ENCODE results near the gene ACTG1. TPM values are rescaled to one million over a fixed set of nuclear protein-coding genes. Genes with fewer than 3 reads are reported as not detected.
A peak's percentile ranks its signal among the peaks of the same experiment; 100 is the strongest.

The ACTG1 gene
- total and polyA plus RNA-seq, 5 experiments from 2014 or later = 1,189 to 1,669 (median 1,334) TPM

- Mint-ChIP-seq H3K27ac (peak overlapping the region in 1 of 10 donors; percentile 85), H3K4me1 (peaks cover 3 to 21% (median 12%) of the 10 kb centered on the region in 4 donors), H3K9me3 (no peaks in the 10 kb centered on the region), H3K4me3 (peak overlapping the region in 9 of 10 donors; percentile 11 to 43 (median 29)), H3K27me3 (peaks cover 1 to 21% (median 8%) of the 10 kb centered on the region in 5 donors), H3K36me3 (no peaks in the 10 kb centered on the region)
- DNase-seq (no peak), ATAC-seq (no peak)
- POLR2A ChIA-PET = interaction anchor here (10.9 kb wide), 1 partner anchor 31 kb away, joined by 176 read pairs; the partner anchor contains the start of gene ACTG1
Measured at GRCh38 chr17:81480140-81481072, 32.2 kb downstream of the ACTG1 start.

DNA sequence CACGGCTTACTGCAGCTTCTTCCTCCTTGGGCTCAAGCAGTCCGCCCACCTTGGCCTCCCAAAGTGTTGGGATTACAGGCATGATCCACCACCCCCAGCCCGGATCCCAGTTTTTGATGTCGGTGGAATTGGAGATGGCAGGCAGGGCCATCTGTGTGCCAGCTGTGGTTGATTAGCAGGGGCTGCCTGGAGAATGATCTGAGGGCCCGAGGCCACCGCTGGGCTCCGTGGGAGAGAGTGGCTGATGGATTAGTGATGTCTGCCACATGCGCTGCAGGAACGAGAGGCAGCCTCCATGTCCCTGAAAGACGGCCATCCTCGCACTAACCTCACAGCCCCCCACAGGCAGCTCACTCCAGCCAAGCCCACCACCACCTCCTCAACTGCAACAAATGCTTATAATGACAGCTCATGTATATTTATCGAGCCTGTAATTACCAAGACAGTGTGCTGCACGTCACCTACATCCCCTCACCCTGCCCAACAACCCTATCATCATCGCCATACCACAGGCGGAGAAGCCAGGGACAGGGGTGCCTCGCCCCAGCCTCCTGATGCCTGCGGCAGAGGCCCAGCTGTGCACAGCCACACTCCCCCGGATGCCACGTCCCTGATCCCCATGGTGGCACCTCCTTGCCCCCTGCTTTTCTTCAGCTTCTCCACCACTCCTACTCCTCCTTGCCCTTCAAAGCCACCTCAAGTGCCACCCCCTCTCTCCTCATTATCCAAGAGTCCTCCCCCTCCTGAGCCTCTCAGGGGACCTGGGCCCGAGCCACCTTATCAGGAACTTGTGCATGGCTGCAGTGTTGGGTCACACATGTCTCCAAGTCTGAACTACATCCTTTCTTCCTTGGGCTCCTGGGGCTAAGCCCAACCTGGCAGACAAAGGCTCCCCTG lies 33.2 kb downstream of the ACTG1 start:
- no peaks in the 10 kb centered on the region for H3K9me3 Mint-ChIP-seq

DNA sequence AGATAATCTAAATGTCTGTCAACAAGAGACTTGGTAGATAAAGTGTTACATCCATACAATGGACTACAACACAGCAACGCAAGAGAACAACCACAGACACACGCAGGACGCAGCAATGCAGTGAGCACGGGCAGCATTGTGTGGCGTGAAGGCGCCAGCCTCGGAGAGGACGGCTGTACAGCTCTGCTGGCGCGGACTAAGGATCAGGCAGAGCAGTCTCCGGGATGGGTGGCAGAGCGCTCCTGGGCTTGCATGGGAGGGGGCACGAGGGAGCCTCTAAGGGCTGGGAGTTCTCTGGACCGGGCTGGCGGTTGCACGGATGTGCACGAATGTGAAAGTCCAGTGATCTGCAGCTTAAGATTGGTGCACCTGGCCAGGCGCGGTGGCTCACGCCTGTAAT lies 34.5 kb downstream of the ACTG1 start:
- peak overlapping the region in 1 of 10 donors; percentile 58 for H3K4me3 Mint-ChIP-seq
- H3K27me3 Mint-ChIP-seq = peaks cover 1 to 21% (median 8%) of the 10 kb centered on the region in 5 donors
- DNase-seq = no peak
- H3K9me3 Mint-ChIP-seq = no peaks in the 10 kb centered on the region
- no peaks in the 10 kb centered on the region for H3K36me3 Mint-ChIP-seq
- ATAC-seq = no peak
- H3K4me1 Mint-ChIP-seq = peaks cover 3 to 17% (median 12%) of the 10 kb centered on the region in 4 donors
- H3K27ac Mint-ChIP-seq = no peak overlapping the region
- POLR2A ChIA-PET = interaction anchor here (0.5 to 0.6 kb wide), 2 partner anchors 12 to 52 kb away, joined by 3 read pairs; no protein-coding TSS in a partner anchor

More for the DNA sequence above, 33.2 kb downstream of the ACTG1 start:
- Mint-ChIP-seq H3K36me3 (no peaks in the 10 kb centered on the region), H3K27ac (peak overlapping the region in 1 of 10 donors; percentile 66), H3K4me1 (peaks cover 3 to 21% (median 12%) of the 10 kb centered on the region in 4 donors), H3K4me3 (peak overlapping the region in 1 of 10 donors; percentile 16), H3K27me3 (peaks cover 1 to 21% (median 8%) of the 10 kb centered on the region in 5 donors)
- POLR2A ChIA-PET = no interaction called here
- DNase-seq = peak in 1 of 10 donors; percentile 41
- ATAC-seq = no peak

- peaks cover 1 to 21% (median 5%) of the 10 kb centered on the region in 5 donors for H3K27me3 Mint-ChIP-seq
- H3K9me3 Mint-ChIP-seq = no peaks in the 10 kb centered on the region
- peaks cover 0 to 9% (median 7%) of the 10 kb centered on the region in 4 donors for H3K4me1 Mint-ChIP-seq
- no peak overlapping the region for H3K27ac Mint-ChIP-seq
- H3K36me3 Mint-ChIP-seq = no peaks in the 10 kb centered on the region
- H3K4me3 Mint-ChIP-seq = no peak overlapping the region
- ATAC-seq (no peak), DNase-seq (no peak)
- POLR2A ChIA-PET = interaction anchor here (0.7 kb wide), 1 partner anchor 552 kb away, joined by 8 read pairs; no protein-coding TSS in a partner anchor
Measured at GRCh38 chr17:81477173-81477572, 35.4 kb downstream of the ACTG1 start.

GRCh38 chr17:81476635-81477034 lies 36.0 kb downstream of the ACTG1 start:
- Mint-ChIP-seq H3K27me3 (peaks cover 1 to 17% (median 5%) of the 10 kb centered on the region in 5 donors), H3K9me3 (no peaks in the 10 kb centered on the region), H3K27ac (peak overlapping the region in 1 of 10 donors; percentile 39), H3K4me1 (peaks cover 0 to 5% (median 2%) of the 10 kb centered on the region in 4 donors), H3K36me3 (no peaks in the 10 kb centered on the region), H3K4me3 (no peak overlapping the region)
- POLR2A ChIA-PET = no interaction called here
- DNase-seq (no peak), ATAC-seq (no peak)

DNA sequence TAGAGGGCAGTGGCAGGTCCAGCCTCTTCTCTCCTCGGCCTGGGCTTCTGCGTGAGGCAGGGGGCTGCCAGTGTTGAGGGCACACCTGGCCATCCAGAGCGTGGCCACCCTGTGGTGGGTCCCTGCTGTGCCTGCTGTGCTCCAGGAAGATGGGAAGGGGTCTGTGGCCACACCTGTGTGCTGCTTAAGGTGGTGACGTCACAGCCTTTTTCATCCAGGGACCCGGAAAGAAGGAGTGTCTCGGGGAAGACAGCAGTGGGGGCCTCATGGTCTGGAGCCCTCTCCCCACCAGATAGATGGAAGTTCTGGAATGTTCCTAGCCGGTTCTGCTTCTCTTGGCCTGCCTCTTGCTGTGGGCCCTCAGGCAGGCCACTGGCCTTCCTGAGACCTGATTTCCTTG lies 36.5 kb downstream of the ACTG1 start:
- ATAC-seq = no peak
- no peak overlapping the region for H3K4me3 Mint-ChIP-seq
- H3K36me3 Mint-ChIP-seq = no peaks in the 10 kb centered on the region
- no peaks in the 10 kb centered on the region for H3K9me3 Mint-ChIP-seq
- H3K4me1 Mint-ChIP-seq = peaks cover 0 to 4% (median 2%) of the 10 kb centered on the region in 4 donors
- peaks cover 1 to 17% (median 5%) of the 10 kb centered on the region in 5 donors for H3K27me3 Mint-ChIP-seq
- POLR2A ChIA-PET = no interaction called here
- DNase-seq = no peak
- H3K27ac Mint-ChIP-seq = no peak overlapping the region

DNA sequence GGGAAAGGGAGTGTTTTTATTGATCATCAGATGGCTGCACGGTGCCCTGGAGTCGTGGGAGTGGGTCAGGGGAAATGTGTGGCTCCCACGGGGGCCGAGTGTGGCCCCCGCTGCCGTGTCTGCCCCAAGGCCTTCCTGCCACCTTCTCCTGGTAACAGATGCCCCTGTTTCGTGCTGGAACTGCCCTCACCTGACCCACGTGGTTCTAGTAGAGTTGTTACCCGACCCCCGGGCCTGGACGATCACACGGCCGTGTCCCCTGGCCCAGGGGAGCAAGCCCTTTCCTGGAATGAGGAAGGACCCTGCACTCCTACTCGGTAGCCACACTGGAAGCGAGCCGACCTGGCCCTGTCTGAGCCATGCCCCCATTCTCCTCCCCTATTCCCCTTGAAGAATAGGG lies 37.6 kb downstream of the ACTG1 start:
- H3K4me3 Mint-ChIP-seq = no peak overlapping the region
- DNase-seq (no peak), ATAC-seq (no peak)
- H3K27ac Mint-ChIP-seq = no peak overlapping the region
- H3K36me3 Mint-ChIP-seq = no peaks in the 10 kb centered on the region
- H3K27me3 Mint-ChIP-seq = peaks cover 0 to 8% (median 5%) of the 10 kb centered on the region in 5 donors
- H3K4me1 Mint-ChIP-seq = no peaks in the 10 kb centered on the region
- POLR2A ChIA-PET = no interaction called here
- no peaks in the 10 kb centered on the region for H3K9me3 Mint-ChIP-seq

DNA sequence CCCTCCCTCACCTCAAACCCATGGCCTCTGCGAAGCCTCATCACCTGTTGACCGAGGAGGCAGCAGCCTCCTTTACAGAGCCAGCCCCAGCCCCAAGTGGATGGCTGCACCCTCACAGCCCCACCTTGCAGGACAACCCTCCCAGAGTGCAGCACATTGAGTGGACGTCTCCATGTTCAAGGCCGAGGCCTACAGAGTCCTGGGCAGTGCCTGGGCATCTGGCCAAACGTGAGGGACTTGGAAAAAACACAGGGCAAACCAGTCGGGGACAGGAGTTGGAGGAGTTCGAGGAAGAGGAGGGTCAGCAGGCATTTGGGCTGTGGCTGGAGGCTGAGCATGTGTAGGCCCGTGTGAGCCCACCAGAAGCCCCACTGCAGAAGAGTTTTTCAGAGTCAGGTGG lies 39.6 kb downstream of the ACTG1 start:
- POLR2A ChIA-PET = no interaction called here
- DNase-seq = no peak
- no peaks in the 10 kb centered on the region for H3K36me3 Mint-ChIP-seq

DNA sequence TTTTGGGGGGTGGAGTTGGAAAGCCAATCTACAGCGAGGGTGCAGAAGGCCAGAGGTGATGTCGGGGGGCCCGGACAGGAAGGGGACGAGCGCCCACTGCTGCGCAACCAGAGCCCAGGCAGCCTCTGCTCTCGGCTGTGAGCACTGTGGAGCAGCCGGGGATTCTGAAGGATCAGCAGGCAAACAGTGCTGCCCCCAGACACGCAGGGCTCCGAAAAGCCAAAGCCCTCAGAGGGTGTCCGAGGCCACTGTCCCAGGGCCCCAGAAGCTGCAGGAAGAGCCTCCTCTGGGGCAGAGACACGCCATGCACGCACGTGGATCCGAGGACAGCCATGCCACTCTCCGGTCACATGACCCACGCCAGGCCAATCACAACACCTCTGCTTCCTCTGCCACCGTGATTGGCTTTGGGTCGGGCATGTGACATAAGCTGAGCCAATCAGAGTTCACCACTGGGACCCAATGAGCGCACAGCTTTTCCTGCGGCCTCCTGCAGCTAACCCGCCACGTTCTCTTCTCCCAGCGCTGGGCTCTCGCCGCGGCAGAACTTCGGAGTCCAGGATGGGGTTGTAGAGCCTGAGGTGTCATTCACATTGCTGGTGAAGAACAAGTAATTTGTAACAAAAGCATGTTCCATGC lies 40.7 kb downstream of the ACTG1 start:
- Mint-ChIP-seq H3K36me3 (no peaks in the 10 kb centered on the region), H3K4me3 (no peak overlapping the region), H3K27me3 (no peaks in the 10 kb centered on the region), H3K9me3 (no peaks in the 10 kb centered on the region), H3K4me1 (no peaks in the 10 kb centered on the region), H3K27ac (peak overlapping the region in 2 of 10 donors; percentile 11 to 13)
- POLR2A ChIA-PET = interaction anchor here (0.5 kb wide), 1 partner anchor 1227 kb away, joined by 4 read pairs; no protein-coding TSS in a partner anchor
- DNase-seq (peak in 3 of 10 donors; percentile 21 to 40 (median 22)), ATAC-seq (peak; percentile 54 to 59)

More for the DNA sequence above, 39.6 kb downstream of the ACTG1 start:
- H3K27me3 Mint-ChIP-seq = no peaks in the 10 kb centered on the region
- ATAC-seq = no peak
- no peak overlapping the region for H3K27ac Mint-ChIP-seq
- H3K4me1 Mint-ChIP-seq = no peaks in the 10 kb centered on the region
- no peaks in the 10 kb centered on the region for H3K9me3 Mint-ChIP-seq
- H3K4me3 Mint-ChIP-seq = no peak overlapping the region

DNA sequence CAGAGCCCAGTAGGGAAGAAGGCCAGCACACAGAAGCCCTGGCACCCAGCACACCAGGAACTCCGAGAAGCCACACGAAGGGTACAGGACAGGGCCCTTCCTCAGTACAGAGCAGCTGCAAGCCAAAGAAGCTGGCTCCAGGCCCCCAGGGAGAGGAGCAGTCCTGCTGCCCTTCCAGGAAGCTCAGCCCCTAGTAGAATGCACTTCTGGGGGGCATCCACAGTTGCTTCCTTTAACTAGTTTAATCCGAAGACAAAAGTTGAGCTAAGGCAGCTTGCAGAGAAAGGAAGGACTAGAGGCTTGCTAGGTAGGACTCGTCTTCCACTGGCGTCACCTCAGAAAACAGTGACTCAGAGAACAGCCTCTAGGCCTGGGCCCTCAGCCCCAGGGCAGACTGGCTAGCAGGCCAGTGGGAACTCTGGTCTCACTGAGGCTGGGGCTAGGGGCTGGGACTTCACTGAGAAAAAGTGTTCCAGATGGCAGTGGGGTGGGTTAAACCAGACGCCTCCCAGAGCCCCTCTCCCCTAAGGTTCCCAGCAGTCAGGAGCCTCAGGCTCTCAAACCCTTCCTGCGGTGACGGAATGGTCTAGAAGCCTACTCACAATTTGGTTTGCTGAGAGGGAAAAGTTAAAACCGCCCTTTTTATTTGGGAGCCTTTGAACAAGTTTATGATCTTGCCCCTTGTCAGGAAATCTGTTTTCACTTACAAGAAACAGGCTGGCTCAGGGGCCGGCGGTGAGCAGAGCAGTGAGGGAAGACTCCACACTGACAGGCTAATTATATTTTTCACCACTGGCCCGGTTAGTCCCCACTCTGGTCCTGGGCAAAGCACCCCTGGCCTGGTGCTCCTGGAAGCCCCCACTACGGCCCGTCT lies 41.4 kb downstream of the ACTG1 start:
- peaks cover 0 to 2% (median 0%) of the 10 kb centered on the region in 4 donors for H3K4me1 Mint-ChIP-seq
- no peaks in the 10 kb centered on the region for H3K36me3 Mint-ChIP-seq
- H3K27ac Mint-ChIP-seq = no peak overlapping the region
- POLR2A ChIA-PET = interaction anchor here (0.5 kb wide), 1 partner anchor 1227 kb away, joined by 4 read pairs; no protein-coding TSS in a partner anchor
- no peaks in the 10 kb centered on the region for H3K9me3 Mint-ChIP-seq
- H3K27me3 Mint-ChIP-seq = no peaks in the 10 kb centered on the region
- no peak overlapping the region for H3K4me3 Mint-ChIP-seq
- no peak for DNase-seq
- no peak for ATAC-seq

- H3K27me3 Mint-ChIP-seq = no peaks in the 10 kb centered on the region
- ATAC-seq (no peak), DNase-seq (no peak)
- peaks cover 0 to 2% (median 0%) of the 10 kb centered on the region in 4 donors for H3K4me1 Mint-ChIP-seq
- no peaks in the 10 kb centered on the region for H3K9me3 Mint-ChIP-seq
- no peaks in the 10 kb centered on the region for H3K36me3 Mint-ChIP-seq
- no peak overlapping the region for H3K4me3 Mint-ChIP-seq
- H3K27ac Mint-ChIP-seq = no peak overlapping the region
- POLR2A ChIA-PET = no interaction called here
Measured at GRCh38 chr17:81470270-81470943, 42.2 kb downstream of the ACTG1 start.

Data from naive thymus-derived CD8-positive, alpha-beta T cell (primary cell).